Activated naive CD8-positive, alpha-beta T cell treated with anti-CD3 and anti-CD28 coated beads, Interleukin-2, amount 10 ng/mL, durations not matched to agents 7 days and 5 days (primary cell): ENCODE measurements around the gene MAN2A1. TPM values are rescaled to one million over a fixed set of nuclear protein-coding genes. Genes with fewer than 3 reads are reported as not detected.
A peak's percentile ranks its signal among the peaks of the same experiment; 100 is the strongest.

Source experiments
- ATAC-seq: fragments of 150-1000 bp; cut with Tn5 transposase; one replicate; pipeline ENCODE4 v1.10.0; 2021; ENCODE audit warnings: low read depth, moderate library complexity
- POLR2A ChIA-PET: fragments of 350-600 bp; sonication (Branson Sonifier 250); formaldehyde crosslinking; loops from one replicate; lab custom pipeline; 2021; ENCODE audit warnings: antibody characterized with exemption; lab: Charles Lee
- DNase-seq: peaks from one replicate; pipeline ENCODE4 v3.0.0; 2021
- H3K27ac Mint-ChIP-seq: one replicate; pipeline ENCODE4 v1.8.0; 2022; ENCODE audit warnings: mild to moderate bottlenecking, mixed read lengths
- H3K27me3 Mint-ChIP-seq: one replicate; pipeline ENCODE4 v1.8.0; 2022; ENCODE audit warnings: mild to moderate bottlenecking, moderate library complexity, mixed read lengths
- H3K36me3 Mint-ChIP-seq: one replicate; pipeline ENCODE4 v1.8.0; 2021; ENCODE audit warnings: mild to moderate bottlenecking, mixed read lengths
- H3K4me1 Mint-ChIP-seq: one replicate; pipeline ENCODE4 v1.8.0; 2021; ENCODE audit warnings: mixed read lengths
- H3K4me3 Mint-ChIP-seq: one replicate; pipeline ENCODE4 v1.8.0; 2022; ENCODE audit warnings: mild to moderate bottlenecking, moderate library complexity, mixed read lengths
- H3K9me3 Mint-ChIP-seq: one replicate; pipeline ENCODE4 v1.8.0; 2021; ENCODE audit warnings: mixed read lengths
- total RNA-seq, 2 experiments: library from RNA; stranded (reverse); gene quantifications; one replicate each; pipeline ENCODE4 v1.2.3, GENCODE V29; 2021

MAN2A1 gene
- total RNA-seq, 2 experiments from 2014 or later, result 38.2 to 46.4 TPM

DNA sequence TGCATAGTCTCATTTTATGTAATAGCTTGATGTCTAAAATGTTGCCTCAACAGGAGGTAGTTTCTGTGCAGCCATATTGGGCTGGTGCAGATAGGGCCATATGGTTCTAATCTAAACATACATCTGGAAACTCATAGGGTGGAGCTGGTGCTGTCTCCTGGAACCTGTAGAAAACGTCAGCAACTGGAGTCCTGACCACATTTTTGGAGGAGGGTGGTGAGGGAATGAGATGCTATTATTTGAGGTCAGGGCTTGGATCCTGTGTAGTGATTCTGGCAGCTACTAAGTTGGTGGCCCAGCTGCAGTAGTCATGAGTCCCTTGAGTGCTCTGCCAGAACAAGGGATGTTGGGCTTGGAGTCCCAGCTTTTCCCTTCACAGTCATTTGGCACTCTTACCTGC lies 14.1 kb downstream of the MAN2A1 start:
- Mint-ChIP-seq H3K4me1 (peaks cover 20% of the 10 kb centered on the region), H3K36me3 (peaks cover 44% of the 10 kb centered on the region), H3K27ac (no peak overlapping the region), H3K9me3 (peaks cover 2% of the 10 kb centered on the region), H3K27me3 (no peaks in the 10 kb centered on the region), H3K4me3 (no peak overlapping the region)
- ATAC-seq, result no peak
- POLR2A ChIA-PET, result no interaction called here
- no peak for DNase-seq

DNA sequence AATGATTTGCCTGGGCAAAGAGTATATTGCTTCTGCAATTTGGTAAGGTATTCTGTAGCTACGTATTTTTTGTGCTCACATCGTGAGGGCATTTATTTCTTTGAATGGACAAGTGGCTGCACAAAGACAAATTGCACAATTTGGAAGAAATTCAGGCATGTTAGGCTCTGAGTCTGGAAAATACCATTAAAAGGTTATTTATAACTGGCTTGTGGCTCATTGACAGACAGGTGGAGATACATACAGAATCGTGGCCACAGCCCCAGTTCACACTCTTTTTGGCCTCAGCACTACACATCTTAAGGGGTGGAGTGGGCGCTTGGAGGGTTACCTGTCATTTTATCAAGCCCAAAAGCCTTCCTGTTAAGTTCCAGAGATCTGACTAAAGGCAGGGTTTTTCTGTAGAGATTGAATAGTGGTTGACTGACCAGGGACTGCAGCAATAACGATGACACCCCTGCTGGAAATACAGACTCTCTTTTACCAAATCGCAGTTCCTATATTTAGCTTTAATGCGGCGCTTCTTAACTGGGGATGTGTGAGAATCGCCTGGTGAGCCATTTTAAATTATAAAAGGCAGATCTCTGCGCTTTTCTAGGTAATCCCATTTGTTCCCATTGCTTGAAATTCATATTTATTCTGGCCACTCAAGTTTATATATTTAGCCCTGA lies 14.7 kb downstream of the MAN2A1 start:
- Mint-ChIP-seq H3K36me3 (peaks cover 42% of the 10 kb centered on the region), H3K4me1 (peaks cover 17% of the 10 kb centered on the region), H3K4me3 (no peak overlapping the region), H3K9me3 (peaks cover 2% of the 10 kb centered on the region), H3K27me3 (no peaks in the 10 kb centered on the region), H3K27ac (no peak overlapping the region)
- POLR2A ChIA-PET, result no interaction called here
- DNase-seq (no peak), ATAC-seq (no peak)

DNA sequence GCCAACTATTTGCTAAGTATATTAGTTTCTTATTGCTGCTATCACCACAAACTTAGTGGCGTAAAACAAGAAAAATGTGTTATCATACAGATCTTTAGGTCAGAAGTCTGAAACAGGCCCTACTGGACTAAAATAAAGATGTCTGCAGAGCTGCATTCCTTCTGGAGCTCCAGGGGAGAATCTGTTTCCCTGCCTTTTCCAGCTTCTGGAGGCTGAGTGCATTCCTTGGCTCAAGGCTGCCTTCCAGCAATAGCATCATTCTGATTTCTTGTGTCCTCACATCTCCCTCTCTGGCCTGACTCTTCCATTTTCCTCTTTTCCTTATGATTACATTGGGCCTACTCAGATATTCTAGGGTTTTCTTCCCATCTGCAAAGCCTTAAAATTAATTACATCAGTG lies 15.9 kb downstream of the MAN2A1 start:
- no peak overlapping the region for H3K27ac Mint-ChIP-seq
- H3K27me3 Mint-ChIP-seq, result no peaks in the 10 kb centered on the region
- H3K4me3 Mint-ChIP-seq, result no peak overlapping the region
- H3K4me1 Mint-ChIP-seq, result peaks cover 13% of the 10 kb centered on the region
- DNase-seq (no peak), ATAC-seq (no peak)
- POLR2A ChIA-PET, result no interaction called here
- peaks cover 32% of the 10 kb centered on the region for H3K36me3 Mint-ChIP-seq
- peaks cover 2% of the 10 kb centered on the region for H3K9me3 Mint-ChIP-seq

DNA sequence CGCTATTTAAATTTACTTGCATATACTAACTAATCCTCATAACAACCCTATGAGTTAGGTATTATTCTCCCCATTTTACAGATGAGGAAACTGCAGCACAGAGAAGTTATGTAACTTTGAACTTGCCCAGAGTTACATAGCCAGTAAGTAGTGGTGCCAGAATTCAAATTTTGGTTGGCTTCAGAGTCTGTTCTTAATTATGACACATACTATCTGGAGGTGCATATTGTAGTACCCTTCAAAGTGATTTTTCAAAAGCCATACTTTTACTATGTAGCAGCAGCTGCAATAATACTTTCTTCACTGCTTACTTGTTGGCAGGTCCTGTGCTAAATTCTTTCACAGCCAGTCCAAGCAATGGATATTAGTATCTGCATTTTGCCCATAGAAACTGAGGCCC lies 16.4 kb downstream of the MAN2A1 start:
- no peak overlapping the region for H3K27ac Mint-ChIP-seq
- H3K4me3 Mint-ChIP-seq, result no peak overlapping the region
- no peak for DNase-seq
- POLR2A ChIA-PET, result no interaction called here
- peaks cover 12% of the 10 kb centered on the region for H3K4me1 Mint-ChIP-seq
- H3K27me3 Mint-ChIP-seq, result no peaks in the 10 kb centered on the region
- H3K36me3 Mint-ChIP-seq, result peaks cover 31% of the 10 kb centered on the region
- peaks cover 2% of the 10 kb centered on the region for H3K9me3 Mint-ChIP-seq
- no peak for ATAC-seq

DNA sequence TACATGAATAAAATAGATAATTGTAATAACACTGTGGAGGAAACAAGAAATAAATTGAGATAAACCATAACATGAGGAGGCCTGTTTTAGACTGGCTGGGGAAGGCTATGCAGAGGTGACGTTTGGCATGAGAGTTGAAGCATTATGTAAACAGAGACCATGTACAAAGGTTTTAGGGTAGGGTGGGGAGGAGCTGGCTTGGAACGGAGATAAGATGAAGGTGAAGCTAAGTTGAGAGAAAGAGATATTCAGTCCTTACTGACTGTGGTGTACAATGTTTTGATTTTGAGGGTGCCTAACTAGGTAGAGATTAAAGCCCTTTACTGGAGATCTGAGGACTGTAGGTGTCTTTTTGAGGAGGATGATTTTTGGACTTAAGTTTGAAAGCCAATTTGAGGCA lies 17.8 kb downstream of the MAN2A1 start:
- POLR2A ChIA-PET, result no interaction called here
- no peak for DNase-seq
- peaks cover 26% of the 10 kb centered on the region for H3K36me3 Mint-ChIP-seq
- no peak overlapping the region for H3K4me3 Mint-ChIP-seq
- H3K27ac Mint-ChIP-seq, result no peak overlapping the region
- no peaks in the 10 kb centered on the region for H3K27me3 Mint-ChIP-seq
- H3K4me1 Mint-ChIP-seq, result peaks cover 7% of the 10 kb centered on the region
- no peaks in the 10 kb centered on the region for H3K9me3 Mint-ChIP-seq
- ATAC-seq, result no peak

DNA sequence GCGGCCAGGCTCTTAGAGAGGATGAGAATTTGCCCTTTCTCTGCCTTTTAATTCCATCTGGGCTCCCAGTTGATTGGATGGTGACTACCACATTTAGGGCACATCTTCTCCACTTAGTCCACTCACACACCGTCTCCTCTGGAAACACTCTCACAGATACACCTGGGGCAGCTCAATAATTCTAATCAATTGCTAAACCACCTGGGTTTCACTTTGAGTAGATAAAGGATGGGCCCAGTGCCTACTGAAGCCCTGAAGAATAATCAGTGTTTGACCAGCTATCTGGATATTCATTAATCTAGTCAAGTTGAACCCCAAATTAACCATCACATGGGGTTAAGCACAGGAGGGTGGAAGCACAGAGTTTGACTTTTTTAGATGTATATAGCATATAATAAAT lies 19.1 kb downstream of the MAN2A1 start:
- H3K4me3 Mint-ChIP-seq, result no peak overlapping the region
- no peaks in the 10 kb centered on the region for H3K9me3 Mint-ChIP-seq
- POLR2A ChIA-PET, result no interaction called here
- peaks cover 7% of the 10 kb centered on the region for H3K4me1 Mint-ChIP-seq
- no peak overlapping the region for H3K27ac Mint-ChIP-seq
- H3K36me3 Mint-ChIP-seq, result peaks cover 26% of the 10 kb centered on the region
- no peak for ATAC-seq
- no peak for DNase-seq
- no peaks in the 10 kb centered on the region for H3K27me3 Mint-ChIP-seq

DNA sequence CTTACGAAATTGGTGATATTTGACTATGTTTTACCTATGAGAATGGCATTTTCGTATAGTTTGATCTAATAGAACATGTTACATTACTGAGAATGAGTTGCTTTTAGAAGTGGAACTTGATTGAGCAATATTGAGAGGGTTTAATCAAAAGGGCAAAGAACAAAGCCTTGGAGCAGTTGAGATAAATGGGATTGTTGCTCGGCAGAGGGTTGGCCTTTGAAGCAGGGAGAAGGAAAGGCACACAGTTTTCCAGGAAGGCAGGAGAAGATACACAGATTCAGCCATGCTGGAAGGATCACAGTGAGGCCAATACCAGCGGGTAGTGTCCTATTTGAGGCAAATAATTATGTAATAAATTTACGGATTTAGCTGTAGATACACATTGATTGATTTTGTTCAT lies 19.5 kb downstream of the MAN2A1 start:
- POLR2A ChIA-PET, result no interaction called here
- Mint-ChIP-seq H3K4me3 (no peak overlapping the region), H3K27ac (no peak overlapping the region), H3K27me3 (no peaks in the 10 kb centered on the region), H3K9me3 (no peaks in the 10 kb centered on the region), H3K4me1 (peaks cover 7% of the 10 kb centered on the region), H3K36me3 (peaks cover 26% of the 10 kb centered on the region)
- DNase-seq (no peak), ATAC-seq (no peak)

DNA sequence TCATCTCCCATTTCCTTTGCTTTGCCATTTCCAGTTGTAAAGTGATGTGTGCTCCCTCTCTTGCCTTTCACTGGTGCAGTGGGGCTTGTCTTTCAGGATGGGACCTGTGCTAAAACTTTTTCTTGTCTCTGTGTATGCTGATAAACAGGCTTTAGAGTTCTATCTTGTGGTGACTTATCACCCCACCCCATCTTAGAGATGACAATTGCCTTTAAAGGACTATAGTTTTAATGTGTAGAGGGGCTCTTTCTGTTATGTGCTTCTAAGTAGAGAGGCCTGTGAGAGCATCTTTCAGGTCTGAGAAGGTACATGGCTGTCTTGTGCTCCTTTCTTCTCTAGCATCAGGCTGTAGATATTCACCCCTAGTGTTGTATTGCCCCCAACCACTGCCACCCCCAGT lies 21.9 kb downstream of the MAN2A1 start:
- POLR2A ChIA-PET, result no interaction called here
- Mint-ChIP-seq H3K4me3 (no peak overlapping the region), H3K27ac (no peak overlapping the region), H3K9me3 (no peaks in the 10 kb centered on the region), H3K4me1 (peaks cover 5% of the 10 kb centered on the region), H3K36me3 (peaks cover 23% of the 10 kb centered on the region), H3K27me3 (no peaks in the 10 kb centered on the region)
- no peak for ATAC-seq
- DNase-seq, result no peak

DNA sequence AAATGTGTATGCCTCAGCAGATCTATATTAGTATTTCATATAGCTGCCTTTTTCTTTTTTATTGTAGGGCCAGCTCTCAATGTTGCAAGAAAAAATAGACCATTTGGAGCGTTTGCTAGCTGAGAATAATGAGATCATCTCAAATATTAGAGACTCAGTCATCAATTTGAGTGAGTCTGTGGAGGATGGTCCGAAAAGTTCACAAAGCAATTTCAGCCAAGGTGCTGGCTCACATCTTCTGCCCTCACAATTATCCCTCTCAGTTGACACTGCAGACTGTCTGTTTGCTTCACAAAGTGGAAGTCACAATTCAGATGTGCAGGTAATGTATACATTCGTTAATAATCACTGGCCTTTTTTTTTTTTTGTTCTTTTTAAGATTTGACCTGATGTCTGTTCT lies 23.7 kb downstream of the MAN2A1 start:
- H3K27ac Mint-ChIP-seq, result no peak overlapping the region
- H3K36me3 Mint-ChIP-seq, result peaks cover 27% of the 10 kb centered on the region
- POLR2A ChIA-PET, result no interaction called here
- H3K4me3 Mint-ChIP-seq, result peak overlapping the region; percentile 1
- no peak for DNase-seq
- no peaks in the 10 kb centered on the region for H3K9me3 Mint-ChIP-seq
- no peaks in the 10 kb centered on the region for H3K27me3 Mint-ChIP-seq
- H3K4me1 Mint-ChIP-seq, result peaks cover 2% of the 10 kb centered on the region
- ATAC-seq, result no peak

DNA sequence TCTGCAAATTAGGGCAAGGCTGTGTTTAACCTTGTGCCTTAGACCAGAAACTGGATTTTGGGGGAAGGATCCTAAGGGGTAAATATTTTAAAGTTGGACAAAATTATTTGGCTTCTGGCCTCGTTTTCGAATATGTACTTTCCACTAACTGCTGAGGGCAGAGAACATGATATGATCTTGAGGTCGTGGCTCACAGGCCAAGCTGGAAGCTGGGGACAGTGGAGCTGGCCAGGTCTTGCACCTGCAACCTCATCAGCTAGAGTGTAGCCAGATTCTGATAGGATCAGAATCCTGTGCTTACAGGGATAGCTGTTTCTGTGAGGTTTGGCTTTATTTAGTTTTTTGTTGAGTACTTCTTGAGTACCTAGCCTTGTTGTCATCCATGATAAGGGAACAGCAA lies 24.9 kb downstream of the MAN2A1 start:
- no peak for ATAC-seq
- POLR2A ChIA-PET, result no interaction called here
- Mint-ChIP-seq H3K4me1 (peaks cover 1% of the 10 kb centered on the region), H3K27ac (no peak overlapping the region), H3K36me3 (peaks cover 24% of the 10 kb centered on the region), H3K27me3 (no peaks in the 10 kb centered on the region), H3K4me3 (no peak overlapping the region), H3K9me3 (no peaks in the 10 kb centered on the region)
- DNase-seq, result no peak

DNA sequence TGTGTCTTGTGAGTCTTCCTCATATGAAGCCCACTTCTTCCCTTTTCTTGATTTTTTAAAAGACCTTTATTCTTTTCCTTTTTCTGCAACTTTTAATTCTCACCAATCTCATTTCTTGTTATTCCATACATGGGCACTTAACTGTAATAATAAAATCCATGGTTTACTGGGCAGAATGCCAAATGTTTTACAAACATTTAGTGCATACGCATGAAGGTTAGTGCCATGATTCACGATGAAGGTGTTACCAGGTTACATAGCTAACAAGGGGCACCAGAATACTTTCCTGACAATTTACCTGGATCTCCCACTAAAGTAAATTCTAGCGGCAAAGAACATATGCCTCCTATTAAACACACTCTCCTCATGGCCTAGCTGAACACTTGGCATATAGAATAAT lies 28.5 kb downstream of the MAN2A1 start:
- peaks cover 1% of the 10 kb centered on the region for H3K4me1 Mint-ChIP-seq

DNA sequence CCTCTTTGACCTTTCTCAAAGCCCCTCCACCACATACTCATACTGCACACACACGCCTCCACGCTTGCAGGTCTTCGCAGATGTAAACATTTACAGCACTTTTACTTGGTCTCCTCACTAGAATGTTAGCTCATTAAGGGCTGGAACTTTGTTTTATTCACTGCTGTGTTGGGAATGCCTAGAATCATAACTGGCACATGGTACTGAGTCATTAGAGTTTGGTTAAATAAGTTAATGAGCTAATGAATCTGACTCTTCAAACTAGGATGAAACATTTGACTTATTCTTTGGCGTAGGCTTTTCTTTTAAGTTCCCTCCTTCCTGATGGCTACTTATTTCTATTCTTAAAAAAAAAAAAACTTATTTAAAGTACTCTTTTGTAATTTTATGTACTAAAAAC lies 28.9 kb downstream of the MAN2A1 start:
- DNase-seq (no peak), ATAC-seq (no peak)
- H3K4me3 Mint-ChIP-seq, result no peak overlapping the region
- H3K4me1 Mint-ChIP-seq, result peaks cover 1% of the 10 kb centered on the region
- no peaks in the 10 kb centered on the region for H3K27me3 Mint-ChIP-seq
- POLR2A ChIA-PET, result no interaction called here
- no peaks in the 10 kb centered on the region for H3K9me3 Mint-ChIP-seq
- peaks cover 40% of the 10 kb centered on the region for H3K36me3 Mint-ChIP-seq
- H3K27ac Mint-ChIP-seq, result no peak overlapping the region

More for the DNA sequence above, 28.5 kb downstream of the MAN2A1 start:
- POLR2A ChIA-PET, result no interaction called here
- no peaks in the 10 kb centered on the region for H3K27me3 Mint-ChIP-seq
- DNase-seq (no peak), ATAC-seq (no peak)
- no peak overlapping the region for H3K27ac Mint-ChIP-seq
- H3K9me3 Mint-ChIP-seq, result no peaks in the 10 kb centered on the region
- no peak overlapping the region for H3K4me3 Mint-ChIP-seq
- peaks cover 39% of the 10 kb centered on the region for H3K36me3 Mint-ChIP-seq

DNA sequence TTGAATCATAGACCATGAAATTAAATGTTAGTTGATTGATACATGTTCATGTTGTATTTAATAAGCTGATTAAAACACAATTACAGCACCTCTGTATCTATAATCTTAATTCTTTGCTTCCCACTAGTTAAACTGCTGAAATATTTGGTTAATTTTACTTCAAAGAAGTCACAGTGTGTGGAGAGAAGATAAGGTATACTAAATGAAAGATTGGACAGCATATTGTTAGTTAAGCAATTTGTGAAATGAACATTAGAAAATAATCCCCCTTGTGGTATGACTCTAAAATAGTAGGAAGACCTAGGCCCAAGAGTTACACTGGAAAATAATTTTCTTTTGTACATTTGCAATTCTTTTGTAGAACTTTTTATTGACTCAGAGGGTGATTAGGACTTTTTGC lies 30.3 kb downstream of the MAN2A1 start:
- POLR2A ChIA-PET, result no interaction called here
- H3K27ac Mint-ChIP-seq, result no peak overlapping the region
- DNase-seq, result no peak
- no peak overlapping the region for H3K4me3 Mint-ChIP-seq
- H3K4me1 Mint-ChIP-seq, result peaks cover 2% of the 10 kb centered on the region
- H3K36me3 Mint-ChIP-seq, result peaks cover 42% of the 10 kb centered on the region
- no peaks in the 10 kb centered on the region for H3K27me3 Mint-ChIP-seq
- ATAC-seq, result no peak
- no peaks in the 10 kb centered on the region for H3K9me3 Mint-ChIP-seq

DNA sequence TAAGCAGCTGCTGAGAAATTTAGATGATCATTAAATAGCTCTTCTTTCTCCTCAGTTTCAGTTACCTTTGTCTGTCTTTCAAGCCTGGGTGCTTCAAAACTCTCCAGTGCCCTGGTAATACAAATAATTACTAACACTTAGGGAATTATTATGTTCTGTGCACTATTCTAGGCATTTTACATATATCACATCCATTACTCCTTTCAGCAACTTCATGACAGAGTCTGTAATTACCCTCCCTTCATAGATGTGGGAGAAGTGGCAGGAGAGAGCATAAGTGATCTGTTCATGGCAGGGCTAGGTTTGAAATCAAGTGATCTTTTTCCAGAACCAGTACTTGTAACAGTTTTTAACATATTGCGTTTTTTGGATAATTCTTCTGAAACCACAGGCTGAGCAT lies 32.0 kb downstream of the MAN2A1 start:
- H3K27me3 Mint-ChIP-seq, result no peaks in the 10 kb centered on the region
- no peak overlapping the region for H3K27ac Mint-ChIP-seq
- no peak overlapping the region for H3K4me3 Mint-ChIP-seq
- peaks cover 2% of the 10 kb centered on the region for H3K4me1 Mint-ChIP-seq
- POLR2A ChIA-PET, result interaction anchor here (0.6 kb wide), 1 partner anchor 61 kb away, joined by 7 read pairs; no protein-coding TSS in a partner anchor
- ATAC-seq, result no peak
- H3K9me3 Mint-ChIP-seq, result no peaks in the 10 kb centered on the region
- H3K36me3 Mint-ChIP-seq, result peaks cover 36% of the 10 kb centered on the region
- DNase-seq, result no peak
